ENCODE data around the gene DAPK1. TPM values are rescaled to one million over a fixed set of nuclear protein-coding genes. Genes with fewer than 3 reads are reported as not detected.

DAPK1 gene
- 9.7 to 17.2 TPM (median 16.8 TPM) in 5 replicates for total RNA-seq (2022; extraction: Qiagen RNA extraction; ENCODE audit: low read depth)

GRCh38 chr9:87497604-87498045 is at the start of gene DAPK1:
Gene DAPK1, plus strand, starts transcription at chr9:87497867. Its CDS starts 1,211 bp downstream, at chr9:87499078.

DNA sequence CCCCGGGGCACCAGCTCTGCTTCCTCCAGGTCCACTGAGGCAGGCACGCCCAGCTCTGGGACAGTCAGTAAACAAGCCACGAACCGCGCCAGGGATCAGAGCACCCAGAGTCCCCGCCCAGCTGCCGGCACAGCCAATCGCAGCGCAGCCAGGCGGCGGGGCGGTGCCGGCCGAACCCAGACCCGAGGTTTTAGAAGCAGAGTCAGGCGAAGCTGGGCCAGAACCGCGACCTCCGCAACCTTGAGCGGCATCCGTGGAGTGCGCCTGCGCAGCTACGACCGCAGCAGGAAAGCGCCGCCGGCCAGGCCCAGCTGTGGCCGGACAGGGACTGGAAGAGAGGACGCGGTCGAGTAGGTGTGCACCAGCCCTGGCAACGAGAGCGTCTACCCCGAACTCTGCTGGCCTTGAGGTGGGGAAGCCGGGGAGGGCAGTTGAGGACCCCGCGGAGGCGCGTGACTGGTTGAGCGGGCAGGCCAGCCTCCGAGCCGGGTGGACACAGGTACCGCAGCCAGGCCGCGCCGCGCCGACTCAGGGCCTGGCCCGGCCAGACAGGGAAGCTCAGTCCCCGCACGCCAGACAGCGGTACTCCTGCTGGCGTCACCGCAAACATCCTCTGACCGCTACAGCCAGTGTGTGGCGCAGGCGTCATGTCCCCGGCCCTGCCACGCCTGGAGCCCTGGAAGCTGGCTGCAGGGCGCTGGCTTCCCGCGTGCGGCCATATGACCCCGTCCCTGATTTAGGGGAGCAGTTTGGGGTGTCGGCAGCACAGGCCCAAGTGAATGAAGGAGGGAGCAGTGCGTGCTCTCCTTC is 228.4 kb downstream of the DAPK1 start, which contains the start of gene CTSL:
TSS of gene CTSL (plus strand) at position 220 of the 810 bp plus-strand sequence. CDS start 1,485 bp downstream, outside the sequence.

Other genes with a start within 250 kb of the DAPK1 start
- gene CTSL, start 228.3 kb downstream of the DAPK1 start, total RNA-seq (2022; extraction: Qiagen RNA extraction; ENCODE audit: low read depth): 861 to 1,030 TPM (median 902 TPM) in 5 replicates